H1 (cell line): ENCODE results near the gene THPO. TPM values are rescaled to one million over a fixed set of nuclear protein-coding genes. Genes with fewer than 3 reads are reported as not detected.

Source experiments
- polyA plus RNA-seq, 7 experiments: library from polyadenylated mRNA; depleted of rRNA in 3 of 7; stranded (reverse) in 5 of 7; unstranded in 2 of 7; fragments of >200 nt in 5 of 7; fragments of 200-250 nt in 2 of 7; gene quantifications; 1 replicate in 5 of 7; 2 replicates in 1 of 7; 4 replicates in 1 of 7; pipeline versions ENCODE4 v1.2.1 to v1.2.3, GENCODE V29; 2011 to 2013; ENCODE audit warnings: missing spikeins in 2 of 7, mixed read lengths in 2 of 7
- small RNA-seq: library from polyadenylated mRNA; stranded (forward); fragments of <200 nt; extraction: miRNeasy Mini kit (QIAGEN cat#:217004); gene quantifications from one replicate; pipeline ENCODE3, GENCODE V24; 2013; ENCODE audit not compliant: insufficient read depth
- total RNA-seq: library from RNA; stranded (reverse); fragmentation: NEBNext Ultra II Directional; extraction: Animal tissue kit (Norgen Biotek cat#: 25700); gene quantifications from 2 replicates; pipeline ENCODE4 v1.2.1, GENCODE V29; 2021

The THPO gene
- total and polyA plus RNA-seq, 2 of the 8 experiments (the other 6 are each of a cell fraction or from before 2014, with no cell fraction given) = 0.82 to 1.2 TPM

Small RNA genes lying within 50 kb of the gene (small RNA-seq; reads per million reads assigned to genes)
- gene SNORD66 = 379 reads per million, percentile 99 among the genes with 10 or more reads in this experiment

Other genes with a start within 250 kb of the THPO start
- 40.0 and 42.5 TPM in 2 replicates for gene EIF2B5, start 242.8 kb downstream of the THPO start, total RNA-seq
- gene EIF2B5, start 242.8 kb downstream of the THPO start, polyA plus RNA-seq (2011; rRNA removed) = 32.1 and 33.1 TPM in 2 replicates
- gene DVL3, start 222.8 kb downstream of the THPO start, total RNA-seq = 64.9 and 66.6 TPM in 2 replicates
- 38.5 and 51.2 TPM in 2 replicates for gene DVL3, start 222.8 kb downstream of the THPO start, polyA plus RNA-seq (2011; rRNA removed)
- 391 and 403 TPM in 2 replicates for gene AP2M1, start 203.4 kb downstream of the THPO start, total RNA-seq
- gene AP2M1, start 203.4 kb downstream of the THPO start, polyA plus RNA-seq (2011; rRNA removed) = 454 and 540 TPM in 2 replicates
- 50.9 and 51.6 TPM in 2 replicates for gene ABCF3, start 192.0 kb downstream of the THPO start, total RNA-seq
- 57.8 and 76.6 TPM in 2 replicates for gene ABCF3, start 192.0 kb downstream of the THPO start, polyA plus RNA-seq (2011; rRNA removed)
- gene VWA5B2, start 148.6 kb downstream of the THPO start, total RNA-seq = 0.50 and 0.56 TPM in 2 replicates
- gene VWA5B2, start 148.6 kb downstream of the THPO start, polyA plus RNA-seq (2011; rRNA removed) = 0.53 and 0.88 TPM in 2 replicates
- gene ALG3, start 129.2 kb downstream of the THPO start, total RNA-seq = 54.6 and 56.7 TPM in 2 replicates
- gene ALG3, start 129.2 kb downstream of the THPO start, polyA plus RNA-seq (2011; rRNA removed) = 148 and 184 TPM in 2 replicates
- gene EEF1AKMT4, start 128.5 kb downstream of the THPO start, total RNA-seq = 9.3 and 9.6 TPM in 2 replicates
- 30.1 and 39.0 TPM in 2 replicates for gene EEF1AKMT4, start 128.5 kb downstream of the THPO start, polyA plus RNA-seq (2011; rRNA removed)
- 16.9 and 17.7 TPM in 2 replicates for gene CAMK2N2, start 116.7 kb downstream of the THPO start, total RNA-seq
- gene CAMK2N2, start 116.7 kb downstream of the THPO start, polyA plus RNA-seq (2011; rRNA removed) = 4.0 and 6.1 TPM in 2 replicates
- gene ECE2, start 102.2 kb downstream of the THPO start, total RNA-seq = 0.48 and 0.86 TPM in 2 replicates
- gene ECE2, start 102.2 kb downstream of the THPO start, polyA plus RNA-seq (2011; rRNA removed) = 0.44 and 0.86 TPM in 2 replicates
- gene PSMD2, start 79.0 kb downstream of the THPO start, total RNA-seq = 358 and 363 TPM in 2 replicates
- gene PSMD2, start 79.0 kb downstream of the THPO start, polyA plus RNA-seq (2011; rRNA removed) = 272 and 350 TPM in 2 replicates
- 473 and 480 TPM in 2 replicates for gene EIF4G1, start 63.6 kb downstream of the THPO start, total RNA-seq
- gene EIF4G1, start 63.6 kb downstream of the THPO start, polyA plus RNA-seq (2011; rRNA removed) = 318 and 421 TPM in 2 replicates
- gene FAM131A, start 40.6 kb downstream of the THPO start, total RNA-seq = 15.4 and 16.0 TPM in 2 replicates
- gene FAM131A, start 40.6 kb downstream of the THPO start, polyA plus RNA-seq (2011; rRNA removed) = 21.9 and 35.3 TPM in 2 replicates
- gene CLCN2, start 16.6 kb downstream of the THPO start, total RNA-seq = 11.8 and 13.7 TPM in 2 replicates
- gene CLCN2, start 16.6 kb downstream of the THPO start, polyA plus RNA-seq (2011; rRNA removed) = 16.1 and 20.7 TPM in 2 replicates
- gene POLR2H, start 16.5 kb downstream of the THPO start, total RNA-seq = 113 and 118 TPM in 2 replicates
- 253 and 335 TPM in 2 replicates for gene POLR2H, start 16.5 kb downstream of the THPO start, polyA plus RNA-seq (2011; rRNA removed)
- gene CHRD, start 1.8 kb upstream of the THPO start, total RNA-seq = 0.63 and 0.86 TPM in 2 replicates
- gene CHRD, start 1.8 kb upstream of the THPO start, polyA plus RNA-seq (2011; rRNA removed) = 0.62 and 1.7 TPM in 2 replicates
- 0.80 and 0.91 TPM in 2 replicates for gene EPHB3, start 183.6 kb upstream of the THPO start, total RNA-seq
- gene EPHB3, start 183.6 kb upstream of the THPO start, polyA plus RNA-seq (2011; rRNA removed) = 0.41 and 0.82 TPM in 2 replicates